PC-9 (cell line): ENCODE measurements around the gene TMEM273.

Experiments
- CTCF ChIP-seq: fragments of 200-600 bp; sonication (generic); conservative IDR thresholded peaks from 2 replicates; pipeline ENCODE4 v1.6.1; 2017; ENCODE audit warnings: mixed run types, antibody characterized with exemption, mild to moderate bottlenecking, moderate library complexity
- EZH2 ChIP-seq: fragments of 200-600 bp; sonication (generic); IDR thresholded peaks from 2 replicates; pipeline ENCODE4 v1.8.0; 2017; ENCODE audit warnings: antibody characterized with exemption, low read depth

GRCh38 chr10:49173201-49173772 lies 14.9 kb downstream of the TMEM273 start:
- no peak for TF ChIP-seq CTCF
- no peak for TF ChIP-seq EZH2
